GM21529 (cell line): ENCODE data around the gene ASTN2.
A peak's percentile ranks its signal among the peaks of the same experiment; 100 is the strongest.

Experiments
- ATAC-seq: cut with Tn5 transposase; IDR thresholded peaks from one replicate; pipeline ENCODE4 v1.9.1; 2021; ENCODE audit not compliant: unreplicated experiment

The ASTN2 gene

DNA sequence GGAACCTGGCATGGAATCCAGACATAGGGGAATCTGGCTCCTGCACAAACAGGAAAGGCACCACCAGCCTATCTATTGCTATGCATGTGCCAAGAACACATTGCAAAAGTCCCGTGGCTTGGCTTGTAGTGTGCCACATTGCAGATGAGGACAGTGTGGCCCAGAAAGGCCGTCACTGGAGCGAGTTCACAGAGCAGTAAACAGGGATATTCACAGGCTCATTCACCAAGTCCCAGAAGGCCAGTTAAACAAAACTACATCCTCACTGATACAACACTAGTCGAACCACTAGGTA is 767.4 kb downstream of the ASTN2 start:
- no peak for ATAC-seq

DNA sequence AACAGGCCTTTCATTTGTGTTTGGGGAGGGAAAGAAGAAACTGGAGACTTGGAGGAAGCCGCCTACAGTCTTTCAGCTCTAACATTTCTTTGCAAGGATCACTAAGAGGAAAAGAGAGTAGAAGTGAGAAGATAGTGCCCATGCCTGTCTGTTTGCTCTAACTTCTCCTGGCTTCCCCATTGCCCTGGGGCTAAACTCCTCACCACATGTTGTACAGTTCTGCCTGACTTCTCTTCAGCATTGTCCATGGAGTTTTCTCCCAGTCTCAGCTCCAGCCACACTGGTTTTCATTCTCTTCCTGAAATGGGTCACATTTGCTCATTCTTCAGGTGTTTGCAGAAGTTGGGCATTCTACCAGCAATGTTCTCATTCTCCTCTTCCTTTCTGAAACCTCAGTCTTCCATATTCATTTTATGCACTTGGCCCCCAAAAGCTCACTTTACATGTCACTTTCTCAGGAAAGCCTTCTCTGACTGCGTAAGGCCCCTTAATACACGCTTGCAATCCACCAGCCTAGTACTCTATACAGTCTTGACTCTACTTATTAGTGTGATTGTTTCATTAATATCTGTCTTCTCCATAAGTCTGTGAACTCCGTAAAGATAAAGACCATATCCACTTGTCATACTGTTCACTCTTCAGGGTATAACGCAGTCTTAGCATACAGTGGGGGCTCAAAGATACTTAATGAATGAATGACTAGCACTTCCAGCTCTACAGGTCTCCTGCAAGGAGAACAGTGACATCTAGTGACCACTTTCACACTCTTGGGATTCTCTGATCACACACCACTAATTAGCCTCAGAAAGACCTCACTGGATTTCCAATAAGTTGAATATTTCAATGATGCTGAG is 768.0 kb downstream of the ASTN2 start:
- ATAC-seq, result peak; percentile 73

DNA sequence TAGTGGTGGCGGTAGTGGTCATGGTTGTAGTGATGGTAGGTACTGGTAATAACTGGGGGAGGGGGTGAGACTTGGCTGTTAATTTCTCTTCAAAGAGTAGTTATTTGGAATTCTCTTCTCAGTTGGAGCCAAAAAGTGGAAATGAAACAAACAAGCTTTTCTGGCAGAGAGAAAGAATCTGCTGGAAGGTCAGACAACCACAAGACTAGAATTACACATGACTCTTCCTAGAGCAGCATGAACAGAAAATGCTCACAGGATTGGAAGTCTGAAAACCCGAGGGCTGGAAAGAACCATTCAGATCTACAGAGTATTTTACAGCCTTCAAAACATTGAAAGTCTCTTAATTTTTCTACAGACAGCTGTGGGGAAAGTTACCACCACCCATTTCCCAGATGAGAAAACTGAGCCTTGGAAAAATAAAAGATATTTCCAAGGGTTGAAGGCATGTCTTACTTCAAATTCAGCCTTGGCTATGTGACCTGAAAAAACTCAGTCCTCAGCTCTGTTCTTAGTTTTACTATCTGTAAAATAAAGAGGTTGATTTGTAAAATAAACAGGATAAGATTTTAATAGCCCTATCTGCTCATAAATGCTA is 770.7 kb downstream of the ASTN2 start:
- no peak for ATAC-seq

DNA sequence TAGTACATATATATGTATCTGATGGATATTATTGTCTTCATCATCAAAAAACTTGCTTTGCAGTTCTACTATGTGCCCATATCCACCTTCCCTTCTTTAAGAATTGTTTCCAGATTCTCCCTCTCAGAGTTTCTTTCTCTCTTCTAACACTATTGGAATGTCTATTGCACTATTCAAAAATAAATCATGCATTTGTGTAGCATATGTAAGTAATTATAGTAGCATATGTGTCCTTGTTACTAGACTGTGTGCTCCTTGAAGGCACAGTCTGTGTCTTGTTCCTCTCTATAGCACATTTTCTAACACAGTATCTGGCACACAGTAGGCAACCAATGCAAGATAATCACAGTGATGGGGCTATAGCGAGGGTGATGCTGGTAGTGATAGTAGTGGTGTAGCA is 771.2 kb downstream of the ASTN2 start:
- ATAC-seq, result no peak

DNA sequence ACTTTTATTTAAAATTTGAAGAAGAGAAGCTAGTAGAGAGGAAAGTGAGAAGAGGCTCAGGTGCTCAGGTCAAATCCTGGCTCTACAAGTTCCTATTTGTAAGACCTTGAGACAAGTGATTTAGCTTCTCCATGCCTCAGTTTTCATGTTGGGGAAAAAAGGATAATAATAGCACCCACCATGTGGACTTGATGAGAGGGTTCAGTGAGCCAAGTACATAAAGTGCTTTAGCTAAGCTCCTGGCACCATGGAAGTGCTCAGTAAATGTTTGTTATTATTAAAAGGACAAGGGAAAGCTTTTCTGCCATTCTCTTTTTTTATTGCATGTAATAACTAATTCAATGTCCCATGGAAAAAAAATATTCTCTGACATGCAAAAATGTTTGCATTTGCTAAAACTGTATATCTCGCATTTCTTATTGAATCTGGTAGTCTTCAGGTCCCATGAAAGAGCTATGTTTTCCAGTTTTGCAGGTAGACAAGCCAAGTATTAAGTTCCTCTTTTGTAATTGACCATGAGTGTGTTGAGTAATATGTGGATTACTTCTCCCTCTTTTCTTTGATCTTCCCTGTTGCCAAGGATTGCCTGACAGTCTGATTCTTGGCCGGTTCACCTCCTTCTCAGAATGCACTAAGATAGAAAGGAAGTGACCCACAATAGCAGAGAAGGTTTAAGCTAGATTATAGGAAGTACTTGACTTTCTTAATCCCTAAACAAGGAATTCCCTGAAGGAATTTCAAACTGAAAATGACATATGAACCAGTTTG is 773.4 kb downstream of the ASTN2 start:
- ATAC-seq, result no peak

DNA sequence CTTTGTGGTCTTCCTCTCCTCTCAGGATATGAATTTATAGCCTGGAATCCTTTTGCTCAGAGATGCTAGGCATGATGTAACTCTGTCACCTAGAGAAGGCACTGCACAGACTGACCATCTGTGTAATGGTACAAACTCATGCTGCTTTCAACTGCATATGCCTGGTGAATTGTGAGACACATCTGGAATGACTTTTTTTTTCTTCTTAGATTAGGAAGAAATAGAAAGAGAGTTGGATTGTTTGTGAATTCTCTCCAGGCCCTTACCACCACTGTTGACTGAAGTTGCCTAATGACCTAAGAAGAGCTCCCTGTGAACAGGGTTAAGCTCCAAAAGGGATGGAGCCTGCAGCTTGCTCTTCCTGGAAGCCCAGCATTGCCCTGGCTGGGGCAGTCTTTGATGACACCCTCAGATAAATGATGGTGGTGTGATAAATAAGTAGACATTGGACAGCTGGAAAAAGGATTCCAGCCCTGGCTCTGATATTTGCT is 775.6 kb downstream of the ASTN2 start:
- ATAC-seq, result no peak

DNA sequence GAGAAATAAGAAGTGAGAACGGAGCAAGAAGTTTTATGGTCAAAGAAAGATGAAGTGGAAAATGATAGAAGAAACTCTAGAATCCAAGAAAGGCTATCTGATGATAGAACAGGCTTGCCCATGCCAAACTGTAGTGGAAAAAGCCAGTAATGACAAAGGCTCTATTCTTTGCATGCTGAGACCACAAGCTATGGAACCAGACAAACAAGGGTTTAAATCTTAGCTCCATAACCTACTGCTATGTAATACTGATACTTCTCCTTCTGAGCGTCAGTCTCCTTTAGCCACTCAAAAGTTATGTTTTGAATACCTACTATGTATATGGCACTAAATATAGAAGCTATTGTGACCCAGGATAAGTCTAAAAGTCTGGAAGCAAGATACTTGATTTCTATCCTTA is 778.9 kb downstream of the ASTN2 start:
- no peak for ATAC-seq

- no peak for ATAC-seq
These were observed 781.6 kb downstream of the ASTN2 start for GRCh38 chr9:116632990-116633838.

DNA sequence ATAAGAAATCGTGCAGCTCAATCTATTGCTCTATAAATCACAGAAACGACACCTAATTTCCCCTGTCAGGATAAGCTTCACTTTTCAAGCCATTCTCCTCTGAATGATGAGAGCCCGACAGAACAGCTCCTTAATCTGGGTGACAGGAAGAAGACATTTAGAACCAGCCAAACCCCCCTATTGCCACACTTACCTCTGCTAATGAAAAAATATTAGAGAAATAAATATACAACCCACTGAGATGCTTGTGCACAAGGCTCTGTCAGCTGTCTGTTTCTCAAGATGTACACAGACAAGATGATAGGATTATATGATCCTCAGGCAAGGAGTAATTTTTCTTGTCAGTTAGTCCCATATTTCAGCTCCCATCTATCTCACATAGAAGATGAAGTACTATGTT is 785.2 kb downstream of the ASTN2 start:
- ATAC-seq, result no peak

GRCh38 chr9:116628716-116629115 is 786.1 kb downstream of the ASTN2 start:
- no peak for ATAC-seq

DNA sequence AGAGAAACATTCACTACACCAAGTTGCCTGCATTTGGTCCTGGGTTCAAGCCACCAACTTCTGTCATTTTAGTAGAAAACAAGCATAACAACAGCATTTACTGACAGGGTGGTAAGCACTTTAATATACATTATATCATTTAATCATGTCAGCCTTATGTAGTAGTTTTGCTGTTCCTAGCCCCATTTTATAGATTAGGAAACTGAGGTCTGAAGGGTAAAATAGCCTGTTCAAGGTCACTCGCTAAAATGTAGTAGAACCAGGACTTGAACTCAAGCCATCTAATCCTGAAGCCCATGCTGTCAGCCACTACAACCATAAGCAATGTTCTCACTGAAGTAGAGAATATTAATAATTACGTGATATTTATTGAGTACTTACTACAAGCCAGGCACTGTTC is 787.4 kb downstream of the ASTN2 start:
- no peak for ATAC-seq

DNA sequence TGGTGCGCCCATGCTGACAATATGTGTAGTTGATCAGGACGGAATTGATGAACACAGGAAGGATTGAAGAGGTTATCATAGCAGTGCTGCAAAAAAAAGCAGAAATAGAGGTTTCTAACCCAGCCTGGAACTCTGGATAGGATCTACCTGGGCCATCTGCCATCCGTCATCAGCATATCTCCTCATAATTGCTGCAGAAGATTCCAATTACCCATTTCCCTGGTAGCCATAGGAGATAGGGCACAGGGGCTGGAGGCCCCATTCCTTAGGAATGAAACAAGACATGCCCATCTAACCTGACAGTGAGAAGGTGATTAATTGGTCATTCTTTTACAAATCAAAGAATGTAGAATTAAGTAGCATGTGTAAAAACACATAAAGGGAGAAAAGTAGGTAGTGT is 788.1 kb downstream of the ASTN2 start:
- ATAC-seq, result no peak

DNA sequence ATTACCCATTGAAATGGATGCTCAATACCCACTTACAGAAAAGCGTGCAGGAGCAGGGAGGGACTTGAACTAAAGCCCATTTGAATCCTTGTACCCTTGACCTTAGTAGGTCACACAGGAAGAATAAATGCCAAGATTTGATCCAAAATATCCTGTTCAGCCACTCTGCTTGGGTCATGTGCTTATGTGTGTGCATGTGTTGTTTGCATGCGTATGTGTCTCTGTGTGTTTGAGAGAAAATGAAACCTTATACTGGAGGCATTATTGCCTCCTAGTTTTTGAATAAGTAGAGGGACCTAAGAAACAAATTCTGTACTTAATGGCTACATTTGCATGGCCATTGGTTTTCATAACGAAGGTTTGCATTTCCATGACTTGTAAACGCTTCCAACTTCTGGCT is 791.1 kb downstream of the ASTN2 start:
- ATAC-seq, result no peak

DNA sequence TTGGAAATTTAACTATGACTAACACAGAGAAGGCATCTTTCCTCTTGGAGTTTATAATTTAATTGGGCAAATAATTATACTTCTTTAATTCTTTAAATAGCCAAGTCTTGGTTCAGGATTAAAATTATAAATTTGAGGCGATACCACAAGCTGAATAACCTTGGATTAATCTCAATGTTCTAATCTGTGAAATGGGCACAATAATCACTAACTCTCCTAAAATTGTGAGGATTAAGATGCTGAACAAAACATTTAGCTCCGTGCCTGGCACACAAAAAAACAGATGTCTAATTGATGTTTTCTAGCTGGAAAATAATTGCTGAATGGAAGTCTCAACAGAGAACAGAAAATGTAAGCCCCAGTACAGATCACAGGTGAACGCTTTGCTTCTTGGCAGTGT is 797.5 kb downstream of the ASTN2 start:
- ATAC-seq, result no peak

GRCh38 chr9:116616304-116616914 is 798.4 kb downstream of the ASTN2 start:
- ATAC-seq, result no peak

GRCh38 chr9:116608064-116608463 is 806.8 kb downstream of the ASTN2 start:
- no peak for ATAC-seq

DNA sequence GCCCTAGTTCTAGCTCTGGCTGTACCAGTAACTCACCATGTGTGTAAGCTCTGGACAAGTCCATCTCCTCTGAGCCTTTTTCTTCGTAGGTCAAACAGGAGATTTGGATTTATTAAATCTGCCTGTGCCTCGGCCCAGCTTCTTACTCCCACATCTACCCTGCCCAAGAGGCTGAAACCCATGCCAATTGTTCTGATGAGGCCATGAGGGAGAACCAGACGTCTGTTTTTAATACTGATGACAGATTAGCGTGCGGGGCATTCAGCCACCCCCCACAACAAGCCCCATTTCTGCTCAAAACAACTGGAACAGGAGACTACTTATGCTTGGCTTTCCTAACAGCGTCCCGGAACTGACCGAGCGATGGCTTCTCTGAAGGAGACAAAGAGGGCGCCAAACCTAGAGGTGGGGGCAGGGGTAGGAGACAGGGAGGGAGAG is 808.9 kb downstream of the ASTN2 start:
- no peak for ATAC-seq

DNA sequence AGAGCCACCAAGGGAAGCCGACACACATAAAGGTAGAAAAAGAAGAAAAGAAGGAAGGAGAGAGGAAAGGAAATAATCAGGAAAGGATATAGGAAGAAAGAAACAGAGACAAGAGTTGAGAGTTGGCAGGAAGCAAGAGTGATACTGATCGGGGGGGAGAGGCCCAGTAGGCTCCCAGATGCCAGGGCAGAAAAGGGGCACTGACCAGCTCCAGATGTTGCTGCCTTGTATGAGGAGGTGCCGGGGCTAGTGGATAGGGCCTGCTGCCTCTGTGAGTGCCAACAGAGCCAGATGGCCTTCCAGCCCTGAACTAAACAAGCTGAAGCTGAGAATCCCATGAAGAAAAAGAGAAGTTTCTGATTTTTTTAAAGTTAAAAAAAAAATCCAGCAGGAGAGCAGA is 809.8 kb downstream of the ASTN2 start:
- ATAC-seq, result no peak

DNA sequence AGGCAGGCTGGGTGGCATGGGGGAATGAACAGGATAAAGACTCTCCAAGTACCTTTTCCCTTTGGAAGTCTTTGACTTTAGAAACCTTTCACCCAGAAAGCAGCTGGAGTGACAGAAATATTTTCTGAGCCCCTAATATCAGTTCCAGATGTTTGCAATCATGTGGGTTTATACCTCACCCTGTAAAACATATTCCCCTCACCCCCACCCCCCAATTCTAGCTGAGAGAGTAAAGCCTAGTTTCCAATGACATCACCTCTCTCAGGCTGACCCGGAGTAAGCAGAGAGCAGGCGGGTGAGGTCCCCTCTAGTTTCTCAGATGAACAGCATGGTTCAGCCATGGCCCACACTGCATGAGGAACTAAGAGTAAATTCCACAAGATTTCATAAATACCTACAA is 810.6 kb downstream of the ASTN2 start:
- ATAC-seq, result no peak

- ATAC-seq, result no peak
These were observed 815.4 kb downstream of the ASTN2 start for GRCh38 chr9:116599342-116599884.
